GM21447 (cell line): ENCODE data around the gene WDR82.

Experiments used
- ATAC-seq: cut with Tn5 transposase; IDR thresholded peaks from one replicate; pipeline ENCODE4 v1.9.1; 2021; ENCODE audit not compliant: unreplicated experiment

The WDR82 gene

GRCh38 chr3:52278510-52279069, at the start of gene WDR82:
Gene WDR82, minus strand, starts transcription at chr3:52278649. Its CDS starts 288 bp downstream, at chr3:52278361.
- ATAC-seq: peak; percentile 82

GRCh38 chr3:52327486-52328290, 49.2 kb upstream of the WDR82 start:
- ATAC-seq: no peak

GRCh38 chr3:52326976-52327375, 48.5 kb upstream of the WDR82 start:
- no peak for ATAC-seq

- ATAC-seq: no peak
These were observed 47.2 kb upstream of the WDR82 start for GRCh38 chr3:52325686-52326085.

GRCh38 chr3:52324676-52325075, 46.2 kb upstream of the WDR82 start:
- no peak for ATAC-seq

- ATAC-seq: no peak
These were observed 45.3 kb upstream of the WDR82 start for GRCh38 chr3:52323526-52324295.

- no peak for ATAC-seq
These were observed 44.0 kb upstream of the WDR82 start for GRCh38 chr3:52322466-52322865.

- no peak for ATAC-seq
These were observed 43.0 kb upstream of the WDR82 start for GRCh38 chr3:52321481-52321880.

- ATAC-seq: no peak
These were observed 41.6 kb upstream of the WDR82 start for GRCh38 chr3:52319921-52320595.

- no peak for ATAC-seq
These were observed 39.9 kb upstream of the WDR82 start for GRCh38 chr3:52318186-52318816.

GRCh38 chr3:52317208-52318000, 39.0 kb upstream of the WDR82 start:
- no peak for ATAC-seq

- no peak for ATAC-seq
These were observed 37.7 kb upstream of the WDR82 start, which contains the start of gene DNAH1 for GRCh38 chr3:52315977-52316764. Gene DNAH1, plus strand, starts transcription at chr3:52316319. Its CDS starts 6,124 bp downstream, at chr3:52322443.

GRCh38 chr3:52315006-52315405, 36.6 kb upstream of the WDR82 start:
- ATAC-seq: no peak

- no peak for ATAC-seq
These were observed 36.0 kb upstream of the WDR82 start for GRCh38 chr3:52314489-52314888.

GRCh38 chr3:52313774-52314188, 35.3 kb upstream of the WDR82 start:
- ATAC-seq: peak; percentile 93

- peak; percentile 9 for ATAC-seq
These were observed 34.8 kb upstream of the WDR82 start for GRCh38 chr3:52313188-52313773.

GRCh38 chr3:52311576-52312119, 33.2 kb upstream of the WDR82 start:
- ATAC-seq: no peak

GRCh38 chr3:52310861-52311575, 32.6 kb upstream of the WDR82 start:
- no peak for ATAC-seq
